Measurements from ENCODE around the gene CIBAR2.
"Not testable (repeated sequence)": the region's sequence is repeated elsewhere in the genome, so short reads cannot be mapped to it uniquely, and the experiment has no call there.

CIBAR2 gene

GRCh38 chr16:85057948-85058347, 54.3 kb downstream of the CIBAR2 start:
- no peak for DNase-seq

DNA sequence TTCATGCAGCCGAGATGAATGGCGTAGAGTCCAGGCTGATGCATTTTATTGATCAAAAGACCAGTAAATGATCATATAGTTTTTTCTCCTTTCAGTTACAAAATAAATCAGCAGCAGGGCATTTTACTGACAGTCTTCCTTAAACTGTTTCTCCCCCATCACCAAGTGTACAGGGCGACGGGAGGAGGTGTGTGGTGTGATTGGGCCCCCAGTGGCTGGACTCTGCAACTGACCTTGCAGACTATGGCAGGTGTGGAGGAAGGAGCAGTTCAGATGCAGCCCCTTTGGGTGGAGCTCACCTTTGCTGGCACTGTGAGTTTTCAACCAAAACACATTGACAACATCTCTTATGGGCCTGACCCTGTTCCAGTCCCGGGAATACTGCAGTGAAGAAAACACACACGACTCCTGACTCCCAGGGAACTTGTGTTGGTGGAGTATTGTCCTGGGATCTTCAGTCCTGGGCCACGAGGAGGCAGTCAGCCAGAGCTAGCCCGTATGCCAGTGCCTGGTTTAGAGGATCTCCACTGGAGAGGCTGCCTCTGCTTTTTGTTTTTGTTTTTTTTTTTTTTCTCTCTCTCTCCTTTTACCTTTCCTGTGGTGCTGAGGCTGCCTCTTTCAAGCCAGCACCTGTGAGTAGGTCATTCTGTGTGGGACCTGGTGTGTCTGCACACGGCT, 54.9 kb downstream of the CIBAR2 start:
- DNase-seq = peak; percentile 3

GRCh38 chr16:85056211-85056748, 56.0 kb downstream of the CIBAR2 start:
- DNase-seq = peak; percentile 4

DNA sequence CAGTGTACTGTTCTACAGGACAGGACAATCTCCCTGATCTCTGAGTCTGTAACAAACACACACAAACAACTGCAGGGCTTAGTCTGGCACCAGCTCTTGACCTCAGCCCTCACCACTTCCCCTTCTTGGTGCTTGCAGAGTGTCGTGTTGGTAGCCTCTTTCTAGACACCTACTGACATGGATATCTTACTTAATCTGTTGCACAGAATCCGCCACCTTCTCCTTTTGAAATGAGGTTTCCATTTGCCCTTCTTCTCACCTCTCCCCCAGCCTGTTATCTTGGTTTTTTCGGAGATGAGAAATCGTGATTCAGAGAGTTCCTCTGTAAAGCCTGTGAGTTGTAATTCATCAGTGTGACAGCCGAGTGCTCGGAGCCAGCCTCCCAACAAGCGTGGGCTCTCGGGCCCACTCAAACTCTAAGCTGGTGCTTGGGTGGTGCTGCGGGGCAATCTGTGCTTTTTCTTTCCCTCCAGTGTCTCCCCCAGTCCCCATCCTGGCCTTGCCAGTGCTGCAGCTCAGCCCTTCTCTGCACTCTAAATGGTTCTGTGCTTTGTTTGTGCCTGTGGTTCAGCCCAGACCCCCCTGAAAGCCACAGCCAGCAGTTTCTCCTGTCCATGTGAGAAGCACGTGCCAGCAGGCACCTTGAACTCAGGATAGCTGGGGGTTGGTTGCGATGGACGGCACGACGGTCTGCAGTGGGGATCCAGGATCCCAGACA, 56.6 kb downstream of the CIBAR2 start:
- peak; percentile 85 for DNase-seq

DNA sequence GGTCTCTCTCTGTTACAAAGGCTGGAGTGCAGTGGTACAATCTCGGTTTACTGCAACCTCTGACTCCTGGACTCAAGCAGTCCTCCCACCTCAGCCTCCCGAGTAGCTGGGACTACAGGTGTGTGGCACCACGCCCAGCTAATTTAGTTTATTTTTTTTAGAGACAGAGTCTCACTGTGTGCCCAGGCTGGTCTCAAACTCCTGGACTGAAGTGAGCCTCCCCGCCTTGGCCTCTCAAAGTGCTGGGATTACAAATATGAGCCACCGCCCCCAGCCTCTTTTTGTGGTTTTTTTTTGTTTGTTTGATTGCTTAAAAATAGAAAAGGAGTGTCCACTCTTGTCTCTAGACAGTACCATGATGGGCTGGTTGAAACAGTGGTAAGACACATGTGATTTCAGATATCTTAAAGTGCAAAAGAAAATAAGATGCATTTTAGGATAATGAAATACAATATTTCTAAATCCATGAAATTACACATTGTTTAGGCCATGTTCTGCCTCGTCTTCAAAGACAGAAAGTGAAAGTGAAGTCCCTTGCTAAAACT, 57.3 kb downstream of the CIBAR2 start:
- DNase-seq = no peak

DNA sequence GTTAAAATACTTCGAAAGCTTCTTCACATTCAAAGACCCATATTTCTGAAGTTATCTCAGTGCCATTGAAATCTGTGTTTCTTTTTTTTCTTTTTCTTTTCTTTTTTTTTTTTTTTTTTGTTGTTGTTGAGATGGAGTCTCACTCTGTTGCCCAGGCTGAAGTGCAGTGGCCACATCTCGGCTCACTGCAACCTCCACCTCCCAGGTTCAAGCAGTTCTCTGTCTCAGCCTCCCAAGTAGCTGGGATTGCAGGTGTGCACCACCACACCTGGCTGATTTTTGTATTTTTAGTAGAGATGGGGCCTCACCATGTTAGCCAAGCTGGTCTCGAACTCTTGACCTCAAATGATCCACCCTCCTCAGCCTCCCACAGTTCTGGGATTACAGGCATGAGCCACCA, 58.0 kb downstream of the CIBAR2 start:
- not testable (repeated sequence) for DNase-seq

- DNase-seq = no peak
These were observed 59.7 kb downstream of the CIBAR2 start for GRCh38 chr16:85052536-85052935.

GRCh38 chr16:85051683-85052082, 60.6 kb downstream of the CIBAR2 start:
- no peak for DNase-seq

GRCh38 chr16:85051067-85051581, 61.1 kb downstream of the CIBAR2 start:
- DNase-seq = no peak

DNA sequence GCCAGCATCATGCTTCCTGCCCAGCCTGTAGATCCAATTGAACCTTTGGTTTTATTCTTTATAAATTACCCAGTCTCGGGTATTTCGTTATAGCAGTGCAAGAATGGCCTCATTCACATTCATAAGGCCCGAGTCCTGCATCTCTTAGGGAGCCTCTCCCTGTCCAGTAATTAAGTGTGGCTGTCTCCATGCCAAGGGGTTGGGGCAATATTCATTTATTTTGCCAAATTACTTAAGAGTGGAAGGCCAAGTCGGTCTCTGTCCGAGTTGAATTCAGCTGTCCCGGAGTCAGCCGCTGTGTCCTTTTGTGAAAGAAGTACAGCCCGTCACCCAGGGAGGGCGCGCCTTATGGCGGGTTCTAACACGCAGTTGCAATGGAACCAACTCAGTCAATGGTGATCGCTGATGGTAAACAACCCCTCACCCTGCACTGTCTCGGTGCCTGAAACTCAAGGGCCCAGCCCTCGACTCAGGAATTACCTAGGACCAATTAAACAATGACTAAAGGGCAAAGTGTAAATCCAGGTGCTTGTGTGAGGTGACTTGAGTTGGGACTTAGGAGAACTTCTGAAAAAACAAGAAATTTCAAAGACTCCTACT, 62.5 kb downstream of the CIBAR2 start:
- no peak for DNase-seq

GRCh38 chr16:85048921-85049562, 63.2 kb downstream of the CIBAR2 start:
- no peak for DNase-seq
